NCI-H1417 (cell line): Measurements from ENCODE around the gene ARHGEF25.
"Not testable (repeated sequence)": the region's sequence is repeated elsewhere in the genome, so short reads cannot be mapped to it uniquely, and the experiment has no call there.

Experiments used
- DNase-seq, 3 experiments: peaks; one replicate each; lab custom pipeline; 2025; lab: John Stamatoyannopoulos, UW

The ARHGEF25 gene

DNA sequence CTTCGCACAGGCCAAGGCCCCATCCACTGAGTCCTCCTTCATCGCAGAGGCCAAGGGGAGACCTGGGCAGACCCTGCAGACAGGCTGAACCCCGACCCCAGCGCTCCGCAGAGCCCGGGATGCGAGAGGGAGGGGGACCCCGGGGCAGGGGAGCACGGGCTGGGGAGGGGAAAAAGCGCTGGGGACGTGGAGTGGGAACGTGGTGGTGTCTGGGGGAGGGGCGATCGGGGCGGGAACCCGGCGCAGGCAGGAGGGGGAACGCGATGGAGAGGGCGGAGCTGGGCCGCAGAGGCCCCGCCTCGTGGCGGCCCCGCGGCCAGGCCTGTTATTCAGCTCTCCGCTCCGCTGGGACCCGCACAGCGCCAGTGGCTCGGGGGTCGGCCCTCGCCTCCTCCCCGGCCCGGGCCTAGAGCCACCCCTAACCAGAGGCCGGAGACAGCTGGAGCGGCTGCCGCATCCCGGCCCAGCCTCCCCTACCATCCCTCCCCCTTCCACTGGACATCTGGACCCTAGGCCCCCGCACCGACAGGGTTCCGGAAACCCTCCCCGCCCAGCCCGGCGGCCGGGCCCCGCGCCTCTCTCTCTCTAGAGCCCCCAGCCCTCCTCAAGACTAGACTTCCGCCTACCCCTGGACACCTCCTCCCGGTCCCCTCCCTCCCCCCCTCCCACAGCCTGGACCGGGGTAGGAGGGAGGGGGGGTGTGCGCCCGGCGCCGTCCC lies at the start of gene ARHGEF25:
Gene ARHGEF25 (plus strand): TSS at position 328 of the 719 bp plus-strand sequence. CDS start 460 bp downstream, outside the sequence.
- DNase-seq = peak; percentile 50 to 88 (median 86)

- DNase-seq = no peak
Measured at GRCh38 chr12:57563358-57563757, 47.9 kb upstream of the ARHGEF25 start.

- no peak for DNase-seq
Measured at GRCh38 chr12:57564178-57564740, 47.0 kb upstream of the ARHGEF25 start.

- no peak for DNase-seq
Measured at GRCh38 chr12:57568838-57569237, 42.4 kb upstream of the ARHGEF25 start.

GRCh38 chr12:57569858-57570257 lies 41.4 kb upstream of the ARHGEF25 start:
- no peak for DNase-seq

DNA sequence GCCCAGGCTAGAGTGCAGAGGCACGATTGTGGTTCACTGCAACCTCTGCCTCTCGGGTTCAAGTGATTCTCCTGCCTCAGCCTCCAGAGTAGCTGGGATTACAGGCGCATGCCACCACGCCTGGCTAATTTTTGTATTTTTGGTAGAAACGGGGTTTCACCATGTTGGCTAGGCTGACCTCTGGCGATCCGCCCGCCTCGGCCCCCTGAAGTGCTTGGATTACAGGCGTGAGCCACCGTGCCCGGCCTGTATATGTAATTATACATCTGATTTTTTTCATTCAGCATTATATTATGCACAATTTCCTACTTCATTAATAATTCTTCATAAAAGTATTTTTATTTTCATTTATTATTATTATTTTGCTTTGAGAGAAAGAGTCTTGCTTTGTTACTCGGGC lies 40.8 kb upstream of the ARHGEF25 start:
- DNase-seq = not testable (repeated sequence)

- DNase-seq = no peak
Measured at GRCh38 chr12:57571926-57572762, 39.1 kb upstream of the ARHGEF25 start.

DNA sequence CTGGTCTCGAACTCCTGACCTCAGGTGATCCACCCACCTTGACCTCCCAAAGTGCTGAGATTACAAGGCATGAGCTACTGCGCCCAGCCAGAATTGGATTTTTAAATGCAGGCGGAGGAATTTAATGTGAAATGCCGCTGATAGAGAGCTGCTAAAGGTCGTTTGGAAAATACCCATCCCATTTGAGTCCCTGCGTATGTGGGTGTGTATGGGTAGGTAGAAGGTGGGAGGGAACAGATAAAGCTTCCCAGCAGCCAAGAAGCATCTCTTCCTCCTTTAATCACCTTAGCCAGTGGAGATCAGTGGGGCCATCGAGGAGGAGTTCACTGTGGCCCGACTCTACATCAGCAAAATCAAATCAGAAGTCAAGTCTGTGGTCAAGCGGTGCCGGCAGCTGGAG lies 36.4 kb upstream of the ARHGEF25 start:
- no peak for DNase-seq

GRCh38 chr12:57575771-57576612 lies 35.2 kb upstream of the ARHGEF25 start:
- no peak for DNase-seq

DNA sequence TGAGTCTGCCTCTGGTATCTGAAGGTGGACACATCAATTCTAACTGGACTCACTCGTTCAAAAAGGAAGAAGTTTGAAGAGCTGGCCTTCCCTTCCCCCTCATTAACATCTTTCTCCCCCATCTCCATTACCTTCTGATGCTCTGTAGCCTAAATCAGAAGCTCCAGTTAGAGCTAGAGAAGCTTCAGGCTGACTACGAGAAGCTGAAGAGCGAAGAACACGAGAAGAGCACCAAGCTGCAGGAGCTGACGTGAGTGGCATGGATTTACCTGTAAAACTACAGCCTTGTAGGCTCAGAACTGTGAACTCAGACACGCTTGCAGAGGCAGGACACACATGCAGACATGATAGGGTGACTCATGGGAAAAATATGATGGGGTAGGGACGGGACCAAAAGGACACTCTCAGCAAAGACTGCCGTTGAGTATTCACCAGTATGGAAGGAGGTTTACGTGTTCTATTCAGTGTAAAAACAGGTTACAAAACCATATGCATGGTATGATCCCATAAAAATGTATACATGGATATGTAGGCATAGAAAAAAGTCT lies 34.5 kb upstream of the ARHGEF25 start:
- DNase-seq = no peak

GRCh38 chr12:57577981-57578758 lies 33.1 kb upstream of the ARHGEF25 start:
- no peak for DNase-seq

DNA sequence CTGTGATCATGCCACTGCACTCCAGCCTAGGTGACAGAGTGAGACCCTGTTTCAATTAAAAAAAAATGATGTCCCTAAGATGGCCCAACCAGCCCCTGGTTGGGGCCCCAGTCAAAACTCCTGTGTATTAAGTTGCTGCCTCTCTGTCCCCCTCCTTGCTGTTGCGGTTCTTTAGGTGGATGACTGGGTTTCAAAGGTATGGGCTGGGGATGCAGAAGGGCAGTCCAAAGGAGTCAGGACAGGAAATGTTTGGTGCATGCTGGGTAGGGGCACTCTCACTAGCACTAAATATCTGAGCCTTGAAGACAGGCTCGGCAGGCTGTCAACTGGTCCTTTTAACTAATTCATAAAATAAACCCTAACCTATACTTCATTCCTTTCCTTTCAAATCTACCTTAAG lies 32.2 kb upstream of the ARHGEF25 start:
- no peak for DNase-seq

GRCh38 chr12:57579677-57580465 lies 31.4 kb upstream of the ARHGEF25 start:
- no peak for DNase-seq

DNA sequence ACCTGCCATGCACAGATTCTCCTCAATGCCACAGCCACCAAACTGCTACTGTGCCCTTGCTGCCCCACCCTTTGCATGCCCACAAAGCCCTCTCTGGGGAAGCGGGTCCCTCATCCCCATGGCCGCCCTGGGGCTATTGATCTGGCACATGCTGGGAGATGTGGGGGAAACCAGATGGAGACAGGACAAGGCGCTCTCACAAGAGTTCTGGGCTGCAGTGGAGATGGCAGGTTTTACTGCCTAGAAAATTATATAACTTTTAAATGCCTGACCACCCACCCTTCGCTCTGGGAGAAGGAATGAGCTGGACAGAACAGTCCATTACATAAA lies 30.8 kb upstream of the ARHGEF25 start:
- no peak for DNase-seq

DNA sequence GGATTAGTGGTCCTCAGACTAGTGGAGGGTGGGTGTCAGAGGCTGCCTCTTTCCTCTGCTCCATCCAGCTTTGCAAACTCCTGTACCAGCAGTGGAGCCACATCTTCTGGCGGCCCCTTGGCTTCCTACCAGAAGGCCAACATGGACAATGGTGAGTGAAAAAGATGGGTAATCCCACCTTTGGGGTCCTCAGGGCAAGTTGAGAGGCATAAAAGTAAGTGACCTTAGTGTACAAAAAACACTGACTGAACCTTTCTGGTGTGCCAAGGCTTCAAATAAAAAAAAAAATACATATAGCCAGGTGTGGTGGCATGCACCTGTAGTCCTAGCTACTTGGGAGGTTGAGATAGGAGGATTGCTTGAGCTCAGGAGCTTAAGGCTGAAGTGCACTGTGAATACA lies 29.4 kb upstream of the ARHGEF25 start:
- no peak for DNase-seq

GRCh38 chr12:57582440-57582839 lies 28.8 kb upstream of the ARHGEF25 start:
- no peak for DNase-seq

GRCh38 chr12:57583008-57583831 lies 28.0 kb upstream of the ARHGEF25 start:
- peak; percentile 64 to 91 (median 75) for DNase-seq

DNA sequence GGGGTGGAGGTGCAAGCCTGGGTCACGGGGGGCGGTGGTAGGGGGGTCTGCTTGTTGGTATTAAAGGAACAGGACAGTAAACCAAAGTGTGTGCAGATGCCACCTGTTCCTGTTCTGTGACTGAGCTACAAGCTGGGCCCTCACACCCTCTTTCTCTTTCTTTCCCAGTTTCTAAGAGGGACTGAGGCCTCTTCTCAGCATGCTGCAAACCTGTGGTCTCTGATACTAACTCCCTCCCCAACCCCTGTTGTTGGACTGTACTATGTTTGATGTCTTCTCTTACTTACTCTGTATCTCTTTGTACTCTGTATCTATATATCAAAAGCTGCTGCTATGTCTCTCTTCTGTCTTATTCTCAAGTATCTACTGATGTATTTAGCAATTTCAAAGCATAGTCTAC lies 27.2 kb upstream of the ARHGEF25 start:
- DNase-seq = no peak

DNA sequence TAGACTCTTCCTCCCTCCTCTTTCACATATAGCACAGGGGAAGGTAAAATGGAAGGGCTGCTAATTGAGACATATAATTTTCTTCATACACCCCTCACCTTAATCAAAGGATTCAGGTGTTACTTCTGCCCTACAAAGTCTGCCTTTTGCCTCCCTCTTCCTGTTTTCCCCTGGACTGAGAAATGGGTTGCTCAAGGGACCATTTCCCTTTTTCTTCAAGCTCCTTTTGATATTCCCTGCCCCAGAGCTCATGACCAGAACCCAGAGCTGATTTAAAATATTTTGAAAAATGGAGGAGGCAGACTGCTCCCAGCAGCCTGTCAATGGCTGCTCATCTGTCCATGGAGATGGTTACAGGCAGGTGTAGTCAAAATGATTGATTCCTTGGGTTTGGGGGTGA lies 26.5 kb upstream of the ARHGEF25 start:
- DNase-seq = no peak
